DND-41 (cell line): ENCODE measurements around the gene MMEL1.

Source experiments
- ATAC-seq: fragments of 200-7000 bp; cut with Tn5 transposase; 3 replicates; pipeline ENCODE4 v1.9.1; 2021; ENCODE audit warnings: low read depth; ENCODE audit not compliant: insufficient read depth
- DNase-seq: peaks from one replicate; pipeline ENCODE4 v3.0.0-alpha.2; 2020
- H2AFZ ChIP-seq: 2 replicates; pipeline ENCODE4 v1.6.0; 2012; ENCODE audit warnings: low read depth, low read length
- H3K27ac ChIP-seq: 2 replicates; pipeline ENCODE4 v1.5.1; 2012; ENCODE audit warnings: low read length, inconsistent platforms
- H3K27me3 ChIP-seq: fragments of 200-600 bp; sonication (generic); 2 replicates; pipeline ENCODE4 v1.6.0; 2012; ENCODE audit warnings: low read length, mild to moderate bottlenecking, inconsistent platforms; ENCODE audit not compliant: insufficient read depth, poor library complexity
- H3K36me3 ChIP-seq: 2 replicates; pipeline ENCODE4 v1.5.1; 2012; ENCODE audit warnings: low read length, inconsistent platforms; ENCODE audit not compliant: insufficient read depth
- H3K4me1 ChIP-seq: 2 replicates; pipeline ENCODE4 v1.5.1; 2012; ENCODE audit warnings: mild to moderate bottlenecking, low read length; ENCODE audit not compliant: insufficient read depth
- H3K4me2 ChIP-seq: 2 replicates; pipeline ENCODE4 v1.6.0; 2012; ENCODE audit warnings: mild to moderate bottlenecking, moderate library complexity, low read length, inconsistent platforms; ENCODE audit not compliant: insufficient read depth
- H3K4me3 ChIP-seq, 2 experiments: fragments of 200-600 bp in 1 of 2; shearing (Covaris generic) in 1 of 2; 2 replicates each; pipeline ENCODE4 v1.5.1; 2012 to 2016; ENCODE audit warnings: inconsistent platforms in 2 of 2, low read length in 2 of 2, mild to moderate bottlenecking in 2 of 2, low read depth in 1 of 2, moderate library complexity in 1 of 2
- H3K79me2 ChIP-seq: 2 replicates; pipeline ENCODE4 v1.6.0; 2012; ENCODE audit warnings: low read length, inconsistent platforms; ENCODE audit not compliant: insufficient read depth
- H3K9ac ChIP-seq: 2 replicates; pipeline ENCODE4 v1.6.0; 2012; ENCODE audit warnings: low read depth, mild to moderate bottlenecking, inconsistent platforms, low read length, moderate library complexity
- H3K9me3 ChIP-seq: 2 replicates; pipeline ENCODE4 v1.5.1; 2012; ENCODE audit warnings: low read length, moderate library complexity, mild to moderate bottlenecking, inconsistent platforms; ENCODE audit not compliant: insufficient read depth, severe bottlenecking
- H4K20me1 ChIP-seq: 2 replicates; pipeline ENCODE4 v1.6.0; 2012; ENCODE audit warnings: low read length; ENCODE audit not compliant: insufficient read depth
- CTCF ChIP-seq: IDR thresholded peaks from 2 replicates; pipeline ENCODE4 v1.5.1; 2012; ENCODE audit warnings: borderline replicate concordance, low read length, moderate library complexity, mild to moderate bottlenecking; ENCODE audit not compliant: poor library complexity, severe bottlenecking; ENCODE audit errors: extremely low read depth
- EZH2 ChIP-seq: IDR thresholded peaks from 3 replicates; pipeline ENCODE4 v1.6.1; 2012; ENCODE audit warnings: borderline replicate concordance, low read depth, mild to moderate bottlenecking, moderate library complexity, low read length, inconsistent platforms; ENCODE audit not compliant: severe bottlenecking

The MMEL1 gene

DNA sequence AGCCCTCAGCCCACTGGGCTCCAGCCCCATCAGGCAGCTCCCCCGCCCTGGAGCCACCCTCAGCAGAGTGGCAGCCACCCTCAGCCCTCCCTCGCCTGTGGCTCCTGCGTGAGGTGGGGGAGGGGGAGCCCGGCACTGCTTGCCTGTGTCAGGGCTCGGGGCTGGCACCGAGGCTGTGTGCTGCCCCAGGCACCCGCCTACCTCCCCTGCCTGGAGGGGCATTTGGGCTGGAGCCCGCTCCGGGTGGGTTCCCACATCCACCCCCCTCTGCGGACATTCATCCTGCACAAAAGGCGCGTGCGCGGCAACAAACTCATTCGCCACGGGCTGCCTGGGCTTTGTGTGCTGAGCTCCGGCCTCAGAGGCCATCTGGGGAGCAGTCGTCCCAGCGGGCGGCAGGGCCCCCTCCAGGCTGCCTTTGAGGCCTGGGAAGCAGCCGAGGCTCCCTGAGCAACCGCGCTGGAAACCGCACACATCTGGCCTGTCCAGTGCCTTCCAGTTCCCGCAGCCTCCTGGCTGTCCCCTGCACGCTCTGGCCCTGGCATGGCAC is 89.2 kb downstream of the MMEL1 start:
- Histone ChIP-seq H3K79me2 (peaks cover 6% of the 10 kb centered on the region; the same call in 1 of the 2 replicates), H2AFZ (no peak overlapping the region), H3K4me3 (no peak overlapping the region), H3K27ac (no peak overlapping the region), H3K4me2 (no peak overlapping the region; the same call in 1 of the 2 replicates), H3K27me3 (no peaks in the 10 kb centered on the region), H3K36me3 (no peaks in the 10 kb centered on the region), H4K20me1 (peaks cover 39% of the 10 kb centered on the region), H3K9me3 (no peaks in the 10 kb centered on the region), H3K4me1 (peaks cover 57% of the 10 kb centered on the region), H3K9ac (no peak overlapping the region)
- TF ChIP-seq EZH2 = no peak
- no peak for TF ChIP-seq CTCF
- peak; percentile 18; the same call in 1 of the 3 replicates for ATAC-seq
- DNase-seq = peak; percentile 76

GRCh38 chr1:2542246-2542915 is 90.4 kb downstream of the MMEL1 start:
- Histone ChIP-seq H3K9me3 (no peaks in the 10 kb centered on the region), H3K4me1 (peaks cover 45% of the 10 kb centered on the region), H3K27me3 (peaks cover 4% of the 10 kb centered on the region), H3K9ac (no peak overlapping the region), H3K4me2 (no peak overlapping the region), H3K4me3 (no peak overlapping the region), H4K20me1 (peaks cover 51% of the 10 kb centered on the region), H3K79me2 (peaks cover 4% of the 10 kb centered on the region; the same call in 1 of the 2 replicates), H2AFZ (no peak overlapping the region), H3K36me3 (no peaks in the 10 kb centered on the region), H3K27ac (no peak overlapping the region)
- ATAC-seq (no peak), DNase-seq (no peak)
- TF ChIP-seq CTCF (no peak), EZH2 (no peak)

- H3K27me3 ChIP-seq = peaks cover 4% of the 10 kb centered on the region
- no peaks in the 10 kb centered on the region for H3K36me3 ChIP-seq
- H3K4me1 ChIP-seq = peaks cover 40% of the 10 kb centered on the region
- H3K9me3 ChIP-seq = no peaks in the 10 kb centered on the region
- no peak overlapping the region for H2AFZ ChIP-seq
- TF ChIP-seq CTCF = no peak
- no peak for TF ChIP-seq EZH2
- no peak overlapping the region for H3K9ac ChIP-seq
- H4K20me1 ChIP-seq = peaks cover 57% of the 10 kb centered on the region
- ATAC-seq = no peak
- no peak for DNase-seq
- H3K79me2 ChIP-seq = no peaks in the 10 kb centered on the region
- H3K4me3 ChIP-seq = no peak overlapping the region
- H3K27ac ChIP-seq = no peak overlapping the region
- no peak overlapping the region for H3K4me2 ChIP-seq
These were observed 91.1 kb downstream of the MMEL1 start for GRCh38 chr1:2541619-2542245.
